Islet precursor cell (in vitro differentiated cells): ENCODE measurements around the gene XRCC4.

Experiments
- DNase-seq: peaks from one replicate; pipeline ENCODE4 v3.0.0-alpha.2; 2018

XRCC4 gene

GRCh38 chr5:83071286-83072051 is 5.9 kb upstream of the XRCC4 start:
- no peak for DNase-seq

DNA sequence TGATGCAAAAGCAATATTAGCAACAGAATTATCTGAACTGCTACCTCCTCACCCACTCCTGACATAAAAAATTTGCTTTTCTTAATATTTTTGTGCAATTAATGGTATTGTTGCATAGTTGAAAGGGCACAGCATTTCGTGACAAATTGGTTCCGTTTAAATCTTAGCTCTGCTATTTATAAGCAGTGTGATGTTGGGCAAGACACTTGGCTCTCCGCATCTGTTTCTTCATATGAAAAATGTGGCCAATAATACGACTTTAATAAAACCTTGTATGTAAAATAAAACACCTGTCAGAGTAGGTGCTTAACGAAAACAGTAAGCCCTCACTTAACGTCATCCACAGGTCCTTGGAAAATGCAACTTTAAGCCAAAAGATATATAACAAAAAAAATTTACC is 4.4 kb upstream of the XRCC4 start:
- no peak for DNase-seq

DNA sequence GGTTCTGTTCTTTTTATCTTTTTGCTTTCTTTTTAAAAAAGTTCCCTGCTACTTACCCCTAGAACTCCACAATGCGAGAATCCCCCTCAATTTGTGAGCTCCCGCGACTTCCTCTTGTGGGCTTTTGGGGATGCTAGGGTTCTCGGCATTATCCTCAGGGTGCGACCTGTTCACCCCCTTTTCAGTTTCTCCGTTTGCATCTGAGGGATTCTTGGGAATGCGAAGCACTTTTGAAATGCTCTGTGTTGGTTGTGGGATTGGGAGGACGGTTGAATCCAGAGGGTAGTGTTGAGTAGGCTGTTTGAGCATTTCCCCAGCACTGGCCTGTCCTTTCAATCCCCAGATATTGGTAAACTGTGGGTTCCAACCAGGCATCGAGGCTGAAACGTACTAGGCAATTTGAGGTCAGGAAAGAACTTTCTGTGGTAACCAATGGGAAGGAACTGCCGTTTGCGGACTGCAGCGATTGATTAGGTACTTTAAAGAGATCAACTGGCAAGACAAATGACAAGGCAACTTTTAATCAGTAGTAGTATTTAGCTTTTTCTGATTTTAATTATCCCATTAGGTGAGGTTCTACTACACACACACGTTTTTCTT is 415 bp downstream of the XRCC4 start:
- peak; percentile 67 for DNase-seq

DNA sequence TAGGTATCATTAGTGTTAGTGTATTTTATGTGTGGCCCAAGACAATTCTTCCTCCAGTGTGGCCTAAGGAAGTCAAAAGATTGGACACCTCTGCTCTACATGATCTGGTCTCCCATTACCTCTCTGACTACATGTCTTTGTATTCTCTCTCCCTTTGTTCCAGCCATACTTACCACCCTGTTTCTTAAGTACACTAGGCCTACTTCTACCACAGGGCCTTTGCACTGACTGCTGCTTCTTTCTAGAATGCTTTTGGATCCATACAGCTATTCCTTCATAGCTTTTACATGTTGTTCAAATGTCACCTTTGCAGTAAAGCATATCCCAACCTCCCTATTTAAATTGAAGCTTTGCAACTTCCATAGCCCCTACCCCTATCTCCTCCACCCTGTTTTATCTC is 5.4 kb downstream of the XRCC4 start:
- DNase-seq, result no peak

DNA sequence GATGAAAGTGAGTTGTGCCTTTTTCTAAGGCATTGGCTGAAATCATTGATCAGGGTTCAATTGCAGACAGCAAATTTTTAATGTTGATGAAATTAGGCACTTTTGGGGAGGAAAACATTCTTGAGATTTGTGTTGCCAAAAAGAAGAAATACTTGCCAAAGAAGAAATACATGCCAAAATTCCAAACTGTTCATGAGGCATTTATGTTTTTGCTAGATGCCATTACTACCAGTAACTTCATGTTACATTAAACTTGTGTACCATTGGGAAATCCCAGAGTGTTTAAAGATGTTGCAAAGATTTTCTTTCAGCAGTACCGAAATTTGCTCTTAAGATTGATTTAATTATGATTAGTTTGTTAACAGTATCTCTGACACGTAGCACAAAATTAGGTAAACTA is 7.0 kb downstream of the XRCC4 start:
- no peak for DNase-seq

DNA sequence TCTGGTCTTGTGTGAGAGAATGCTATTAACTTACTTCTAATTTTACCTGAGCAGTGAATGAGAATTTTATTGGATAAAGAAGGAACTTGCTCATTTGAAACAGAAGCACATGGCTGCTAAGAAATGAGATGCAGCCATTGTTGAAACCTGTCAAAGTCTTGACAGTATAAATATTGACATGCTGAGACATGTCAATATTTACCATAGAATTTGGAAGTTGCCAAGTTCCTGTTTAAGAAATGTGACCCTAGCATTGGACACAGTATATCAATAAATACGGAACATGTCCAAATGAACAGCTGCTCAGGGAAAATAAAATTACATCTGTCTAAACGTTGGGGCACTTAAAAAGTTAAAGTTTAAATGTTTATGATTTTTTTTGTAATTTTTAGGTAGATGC is 7.8 kb downstream of the XRCC4 start:
- DNase-seq, result no peak

DNA sequence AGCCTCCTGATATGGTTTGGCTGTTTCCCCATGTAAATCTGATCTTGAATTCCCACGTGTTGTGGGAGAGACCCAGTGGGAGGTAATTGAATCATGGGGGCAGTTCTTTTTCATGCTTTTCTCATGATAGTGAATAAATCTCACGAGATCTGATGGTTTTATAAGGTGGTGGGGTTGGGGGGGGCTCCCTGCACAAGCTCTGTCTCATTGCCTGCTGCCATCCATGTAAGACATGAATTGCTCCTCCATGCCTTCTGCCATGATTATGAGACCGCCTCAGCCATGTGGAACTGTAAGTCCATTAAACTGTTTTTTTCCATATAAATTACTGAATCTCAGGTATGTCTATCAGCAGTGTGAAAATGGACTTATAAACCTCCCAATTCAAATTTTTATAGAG is 12.8 kb downstream of the XRCC4 start:
- no peak for DNase-seq

GRCh38 chr5:83092619-83093018 is 15.3 kb downstream of the XRCC4 start:
- no peak for DNase-seq

DNA sequence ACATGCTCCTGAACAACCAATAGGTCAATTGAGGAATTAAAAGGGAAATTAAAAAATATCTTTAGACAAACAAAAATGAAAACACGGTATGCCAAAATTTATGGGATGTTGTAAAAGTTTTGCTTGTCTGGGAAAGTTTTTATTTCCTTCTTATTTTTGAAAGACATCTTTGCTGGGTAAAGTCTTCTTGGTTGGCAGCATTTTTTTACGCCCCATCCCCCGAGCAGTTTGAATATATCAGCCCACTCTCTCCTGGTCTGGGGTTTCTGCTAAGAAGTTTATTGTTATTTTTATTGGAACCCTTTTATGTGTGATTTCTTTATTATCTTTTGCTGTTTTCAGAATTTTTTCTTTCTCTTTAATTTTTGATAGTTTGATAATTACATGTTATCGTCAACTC is 16.3 kb downstream of the XRCC4 start:
- DNase-seq, result no peak

DNA sequence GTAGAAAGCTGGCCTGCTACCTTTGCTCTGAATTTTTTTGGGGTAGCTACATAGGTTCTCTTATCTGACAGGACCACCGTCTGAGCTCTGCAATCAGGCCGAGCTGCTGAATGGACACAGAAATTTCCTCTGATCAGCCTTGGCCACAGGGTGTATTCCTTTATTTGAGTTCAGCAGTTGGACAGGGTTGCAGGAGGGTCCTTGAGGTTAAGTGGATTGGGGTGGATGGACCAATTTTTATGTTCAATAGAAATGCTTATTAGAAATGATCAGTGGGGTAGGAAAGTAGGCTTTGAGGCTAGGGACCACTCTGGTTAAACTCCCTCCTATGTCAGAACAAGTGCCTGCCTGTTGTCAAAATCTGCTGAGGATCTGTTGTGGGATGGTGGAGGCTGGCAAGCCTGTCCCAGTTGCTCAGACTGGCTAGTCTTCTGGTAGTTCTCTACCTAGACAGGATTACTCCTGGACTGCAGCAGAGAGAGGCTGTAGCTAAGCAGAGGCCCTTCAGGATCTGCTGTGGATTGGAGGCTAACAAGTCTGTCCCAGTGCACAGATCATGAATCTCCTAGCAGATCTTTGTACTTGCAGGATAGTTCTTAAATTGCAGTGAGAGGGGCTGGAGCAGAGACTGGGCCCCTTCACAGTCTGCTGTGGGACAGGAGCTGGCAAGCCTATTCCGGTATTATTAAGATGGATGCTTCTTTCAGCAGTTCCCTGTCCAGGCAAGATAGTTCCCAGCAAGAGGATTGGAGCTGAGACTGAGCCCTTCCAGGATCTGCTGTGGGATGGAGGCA is 18.0 kb downstream of the XRCC4 start:
- no peak for DNase-seq

DNA sequence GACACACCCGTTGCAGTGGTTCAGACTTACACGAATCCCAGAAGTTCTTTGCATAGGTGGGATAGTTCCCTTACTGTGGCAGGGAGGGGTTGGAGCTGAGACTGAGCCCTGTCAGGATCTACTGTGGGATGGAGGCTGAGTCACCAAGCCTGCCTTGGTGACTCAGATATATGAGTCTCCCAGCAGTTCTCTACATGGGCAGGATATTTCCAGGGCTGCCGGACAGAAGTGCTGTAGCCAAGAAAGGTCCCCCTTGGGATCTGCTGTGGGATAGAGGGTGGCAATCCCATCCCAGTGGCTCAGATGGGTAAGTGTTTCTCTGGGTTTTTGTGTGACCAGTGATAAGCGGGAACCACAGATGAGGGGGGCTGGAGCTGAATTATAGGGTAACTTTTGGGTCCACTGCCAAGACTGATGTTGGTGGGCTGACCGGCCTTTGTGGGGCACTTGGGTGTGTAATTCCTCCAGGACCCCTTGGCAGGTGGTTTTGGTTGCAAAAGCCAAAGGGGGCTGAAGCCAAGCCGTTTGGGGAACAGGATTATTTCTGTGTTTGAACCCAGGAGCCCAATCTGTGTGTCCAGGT is 18.7 kb downstream of the XRCC4 start:
- peak; percentile 95 for DNase-seq

- no peak for DNase-seq
These were observed 19.5 kb downstream of the XRCC4 start for GRCh38 chr5:83096660-83097339.

- no peak for DNase-seq
These were observed 20.4 kb downstream of the XRCC4 start for GRCh38 chr5:83097689-83098231.

DNA sequence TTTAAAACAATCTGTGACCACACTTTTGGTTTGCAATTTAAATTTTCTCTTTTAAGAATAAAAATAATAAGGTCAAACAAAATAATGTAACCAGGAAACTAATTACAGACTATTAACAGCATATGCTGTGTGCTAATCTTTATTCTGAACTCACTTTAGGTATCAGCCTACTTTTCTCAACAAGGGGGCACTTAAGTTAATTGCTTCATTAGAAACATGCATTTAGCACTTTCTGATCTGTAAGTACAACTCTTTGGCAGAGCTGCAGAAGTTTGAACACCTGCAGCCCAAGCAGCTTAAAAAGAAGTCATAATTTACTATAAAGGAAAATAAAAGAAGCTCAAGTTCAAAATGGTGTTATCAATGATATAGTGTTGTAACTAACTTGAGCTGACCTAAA is 21.7 kb downstream of the XRCC4 start:
- no peak for DNase-seq

- no peak for DNase-seq
These were observed 22.1 kb downstream of the XRCC4 start for GRCh38 chr5:83099445-83099844.

DNA sequence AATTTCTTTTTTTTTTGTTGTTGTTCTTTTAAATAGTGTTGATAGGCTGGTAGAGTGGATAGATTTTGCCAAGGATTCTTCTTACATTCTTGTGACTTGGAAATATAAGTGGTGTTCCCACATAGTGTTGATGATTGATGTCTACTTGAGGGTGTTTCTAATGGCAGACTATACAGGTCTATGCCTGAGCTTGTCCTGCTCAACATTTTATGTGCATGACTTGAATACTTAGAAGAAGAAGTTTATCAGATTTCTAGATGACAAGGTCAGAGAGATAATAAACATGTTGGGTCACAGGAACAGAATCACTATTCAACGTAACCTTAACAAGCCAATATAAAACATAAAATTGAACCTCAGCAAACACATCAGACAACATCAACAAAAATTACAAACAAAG is 24.2 kb downstream of the XRCC4 start:
- no peak for DNase-seq

GRCh38 chr5:83102364-83102980 is 25.1 kb downstream of the XRCC4 start:
- no peak for DNase-seq

GRCh38 chr5:83104021-83104420 is 26.7 kb downstream of the XRCC4 start:
- DNase-seq, result no peak

GRCh38 chr5:83107692-83108420 is 30.5 kb downstream of the XRCC4 start:
- DNase-seq, result no peak

- DNase-seq, result no peak
These were observed 32.0 kb downstream of the XRCC4 start for GRCh38 chr5:83109380-83109779.

- DNase-seq, result no peak
These were observed 38.5 kb downstream of the XRCC4 start for GRCh38 chr5:83115816-83116215.

DNA sequence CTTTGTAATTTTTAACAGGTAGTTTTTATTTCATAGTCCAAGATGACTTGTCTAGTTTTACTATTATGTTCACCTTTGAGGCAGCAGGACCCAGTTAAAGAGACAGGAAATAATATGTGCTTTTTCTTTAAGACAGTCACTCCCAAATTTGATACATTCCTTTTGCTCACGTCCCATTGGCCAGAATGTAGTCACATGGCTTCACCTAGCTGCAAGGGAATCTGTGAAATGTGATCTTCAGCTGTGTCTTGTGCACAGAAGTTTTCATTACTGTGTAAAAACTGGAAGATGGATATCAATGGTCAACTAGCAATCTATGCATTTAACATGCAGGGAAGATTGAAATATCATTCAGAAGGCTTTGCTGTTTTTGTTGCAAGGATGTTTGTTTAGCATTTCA is 41.1 kb downstream of the XRCC4 start:
- DNase-seq, result no peak
